Smooth muscle cell (in vitro differentiated cells): ENCODE measurements around the gene CWH43. TPM values are rescaled to one million over a fixed set of nuclear protein-coding genes. Genes with fewer than 3 reads are reported as not detected.

Source experiments
- DNase-seq: peaks from one replicate; lab custom pipeline; 2025; ENCODE audit not compliant: unreplicated experiment; lab: John Stamatoyannopoulos, UW
- H2AFZ ChIP-seq: fragments of 200-600 bp; sonication (generic); 2 replicates; pipeline ENCODE4 v1.6.0; 2016; ENCODE audit warnings: antibody characterized with exemption, low read depth, mild to moderate bottlenecking
- H3F3A ChIP-seq: fragments of 200-600 bp; sonication (generic); 2 replicates; pipeline ENCODE4 v1.6.0; 2017; ENCODE audit warnings: antibody characterized with exemption, low read depth
- H3K27ac ChIP-seq: fragments of 200-600 bp; sonication (generic); 2 replicates; pipeline ENCODE4 v1.5.1; 2016; ENCODE audit warnings: low read depth, mild to moderate bottlenecking
- H3K27me3 ChIP-seq: fragments of 200-600 bp; sonication (generic); 2 replicates; pipeline ENCODE4 v1.6.1; 2016; ENCODE audit warnings: low read depth, mild to moderate bottlenecking
- H3K36me3 ChIP-seq: fragments of 200-600 bp; sonication (generic); 2 replicates; pipeline ENCODE4 v1.5.1; 2016; ENCODE audit warnings: low read depth
- H3K4me1 ChIP-seq: fragments of 200-600 bp; sonication (generic); 2 replicates; pipeline ENCODE4 v1.5.1; 2016; ENCODE audit warnings: low read depth
- H3K4me2 ChIP-seq: fragments of 200-600 bp; sonication (generic); 2 replicates; pipeline ENCODE4 v1.6.0; 2016; ENCODE audit warnings: mild to moderate bottlenecking
- H3K4me3 ChIP-seq: fragments of 200-600 bp; sonication (generic); 2 replicates; pipeline ENCODE4 v1.5.1; 2016; ENCODE audit warnings: mild to moderate bottlenecking
- H3K79me2 ChIP-seq: fragments of 200-600 bp; sonication (generic); 2 replicates; pipeline ENCODE4 v1.6.0; 2016; ENCODE audit warnings: low read depth, mild to moderate bottlenecking
- H3K9ac ChIP-seq: fragments of 200-600 bp; sonication (generic); 2 replicates; pipeline ENCODE4 v1.6.0; 2016; ENCODE audit warnings: low read depth
- H3K9me3 ChIP-seq: fragments of 200-600 bp; sonication (generic); replicated peaks from 2 replicates; pipeline ENCODE4 v1.5.1; 2016; ENCODE audit warnings: low read depth
- H4K20me1 ChIP-seq: fragments of 200-600 bp; sonication (generic); 2 replicates; pipeline ENCODE4 v1.6.0; 2016; ENCODE audit warnings: low read depth
- CTCF ChIP-seq: fragments of 200-600 bp; sonication (generic); IDR thresholded peaks from 2 replicates; pipeline ENCODE4 v1.5.1; 2017; ENCODE audit warnings: borderline replicate concordance, mild to moderate bottlenecking, antibody characterized with exemption; ENCODE audit not compliant: insufficient read depth, poor library complexity, severe bottlenecking
- WGBS: methylation state at CpG from one replicate; pipeline ENCODE4 v1.1.7; 2016; ENCODE audit warnings: low lambda C conversion rate; 5-methylcytosine and 5-hydroxymethylcytosine counted together
- polyA plus RNA-seq: library from polyadenylated mRNA; unstranded; fragments of >200 nt; fragmentation: Nextera tagmentation; extraction: Ambion mirVana; gene quantifications from 2 replicates; pipeline ENCODE4 v1.2.1, GENCODE V29; 2016
- total RNA-seq: library from RNA; depleted of rRNA; stranded (reverse); fragments of >200 nt; gene quantifications from 2 replicates; pipeline ENCODE4 v1.2.3, GENCODE V29; 2014

The CWH43 gene
- total and polyA plus RNA-seq, 2 experiments from 2014 or later, result 0.50 to 7.2 TPM

GRCh38 chr4:49032440-49033161 is 46.5 kb downstream of the CWH43 start:
- WGBS, result 44% methylated on average over 11 of the region's 11 CpGs
- TF ChIP-seq CTCF, result no peak
- DNase-seq, result no peak

GRCh38 chr4:49036528-49036927 is 50.5 kb downstream of the CWH43 start:
- H3K79me2 ChIP-seq, result no peaks in the 10 kb centered on the region
- no peaks in the 10 kb centered on the region for H3F3A ChIP-seq
- DNase-seq, result no peak
- no peak overlapping the region for H3K4me2 ChIP-seq
- WGBS, result 37% methylated on average over 3 of the region's 3 CpGs
- no peak for TF ChIP-seq CTCF
- no peak overlapping the region for H3K27ac ChIP-seq
- no peaks in the 10 kb centered on the region for H3K27me3 ChIP-seq
- H3K9me3 ChIP-seq, result peaks cover 4% of the 10 kb centered on the region
- no peaks in the 10 kb centered on the region for H3K36me3 ChIP-seq
- no peaks in the 10 kb centered on the region for H3K4me1 ChIP-seq
- H2AFZ ChIP-seq, result no peak overlapping the region
- no peaks in the 10 kb centered on the region for H4K20me1 ChIP-seq
- no peak overlapping the region for H3K4me3 ChIP-seq
- no peak overlapping the region for H3K9ac ChIP-seq

More at GRCh38 chr4:49032440-49033161, 46.5 kb downstream of the CWH43 start:
- no peaks in the 10 kb centered on the region for H3K79me2 ChIP-seq
- H3K27me3 ChIP-seq, result no peaks in the 10 kb centered on the region
- no peak overlapping the region for H3K4me2 ChIP-seq
- H3K36me3 ChIP-seq, result no peaks in the 10 kb centered on the region
- peaks cover 4% of the 10 kb centered on the region for H3K9me3 ChIP-seq
- no peaks in the 10 kb centered on the region for H3K4me1 ChIP-seq
- H3K27ac ChIP-seq, result no peak overlapping the region
- no peak overlapping the region for H3K4me3 ChIP-seq
- H4K20me1 ChIP-seq, result no peaks in the 10 kb centered on the region
- H3F3A ChIP-seq, result no peaks in the 10 kb centered on the region
- H3K9ac ChIP-seq, result no peak overlapping the region
- H2AFZ ChIP-seq, result no peak overlapping the region

- DNase-seq, result no peak
- Histone ChIP-seq H3K9ac (no peak overlapping the region), H3K4me3 (no peak overlapping the region), H3K79me2 (no peaks in the 10 kb centered on the region), H3K4me2 (no peak overlapping the region), H3K27me3 (no peaks in the 10 kb centered on the region), H3K4me1 (no peaks in the 10 kb centered on the region), H4K20me1 (no peaks in the 10 kb centered on the region), H2AFZ (no peak overlapping the region), H3K9me3 (no peaks in the 10 kb centered on the region), H3F3A (no peaks in the 10 kb centered on the region), H3K27ac (no peak overlapping the region), H3K36me3 (no peaks in the 10 kb centered on the region)
- WGBS, result 67% methylated on average over 3 of the region's 3 CpGs
- TF ChIP-seq CTCF, result no peak
Measured at GRCh38 chr4:49044270-49044669, 58.2 kb downstream of the CWH43 start.

- Histone ChIP-seq H3K4me1 (no peaks in the 10 kb centered on the region), H3K9ac (no peak overlapping the region), H3K36me3 (no peaks in the 10 kb centered on the region), H3K4me2 (no peak overlapping the region), H3K9me3 (peaks cover 24% of the 10 kb centered on the region), H3K79me2 (no peaks in the 10 kb centered on the region), H3K27ac (no peak overlapping the region), H3F3A (no peaks in the 10 kb centered on the region), H4K20me1 (no peaks in the 10 kb centered on the region), H3K27me3 (no peaks in the 10 kb centered on the region), H3K4me3 (no peak overlapping the region), H2AFZ (no peak overlapping the region)
- no peak for DNase-seq
- no peak for TF ChIP-seq CTCF
Measured at GRCh38 chr4:49058306-49058705, 72.2 kb downstream of the CWH43 start.
